GM23338 (cell line): ENCODE results near the gene RAB11FIP3.

Experiments used
- CREB1 ChIP-seq: fragments of 250-450 bp; sonication (Bioruptor Pico); IDR thresholded peaks from 2 replicates; pipeline ENCODE4 v1.5.0; 2020; ENCODE audit warnings: low read depth, mild to moderate bottlenecking, moderate library complexity
- CTCF ChIP-seq, 2 experiments: fragments of 200-600 bp in 1 of 2; sonication (generic) in 1 of 2; conservative IDR thresholded peaks; 2 replicates each; pipeline versions ENCODE4 v1.5.1 to v1.6.1; 2016 to 2017; ENCODE audit warnings: antibody characterized with exemption in 2 of 2, low read depth in 2 of 2, mild to moderate bottlenecking in 2 of 2, moderate library complexity in 1 of 2
- EZH2 ChIP-seq: fragments of 200-600 bp; sonication (generic); IDR thresholded peaks from one replicate; pipeline ENCODE4 v1.8.0; 2017; ENCODE audit warnings: antibody characterized with exemption, mild to moderate bottlenecking, low read depth; ENCODE audit not compliant: unreplicated experiment
- EZH2phosphoT487 ChIP-seq: fragments of 200-600 bp; sonication (generic); IDR thresholded peaks from one replicate; pipeline ENCODE4 v1.8.1; 2018; ENCODE audit warnings: antibody characterized with exemption; ENCODE audit not compliant: unreplicated experiment
- JUNB ChIP-seq: IDR thresholded peaks from one replicate; pipeline ENCODE4 v1.6.1; 2016; ENCODE audit warnings: antibody characterized with exemption; ENCODE audit not compliant: unreplicated experiment
- POLR2AphosphoS5 ChIP-seq: IDR thresholded peaks from 2 replicates; pipeline ENCODE4 v1.6.1; 2016; ENCODE audit warnings: antibody characterized with exemption, low read depth
- REST ChIP-seq: IDR thresholded peaks from one replicate; pipeline ENCODE4 v1.6.1; 2018; ENCODE audit warnings: antibody characterized with exemption; ENCODE audit not compliant: unreplicated experiment

DNA sequence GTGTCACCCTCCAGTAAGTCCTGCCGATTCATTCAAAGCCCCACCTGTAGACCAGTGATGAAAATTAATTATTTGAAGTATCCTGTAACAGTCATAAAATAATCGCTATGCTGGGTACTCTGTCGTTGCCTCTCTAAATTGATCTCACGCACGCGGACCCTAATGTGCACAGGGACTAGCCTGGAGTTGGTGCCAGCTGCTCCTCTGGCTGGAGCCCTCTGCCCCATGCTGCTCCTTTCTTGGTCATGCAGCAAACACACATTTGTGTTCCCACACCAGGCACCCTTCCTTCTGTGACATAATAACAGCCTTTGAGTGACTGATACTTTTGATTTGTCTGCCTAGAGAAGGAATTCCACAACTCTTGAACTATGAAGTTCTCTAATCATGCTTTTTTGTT, 16.0 kb downstream of the RAB11FIP3 start:
- TF ChIP-seq EZH2 (no peak), CTCF (conservative IDR thresholded peaks at IDR 0.05; ENCODE audit: low read depth in 2 of 2) (no peak), REST (no peak), EZH2phosphoT487 (no peak), CREB1 (CRISPR knock-in tag) (no peak), JUNB (no peak), POLR2AphosphoS5 (no peak)
